CD14-positive monocyte (primary cell): ENCODE data around the gene DSCAML1. TPM values are rescaled to one million over a fixed set of nuclear protein-coding genes. Genes with fewer than 3 reads are reported as not detected.

Source experiments
- DNase-seq, 3 donors: peaks; one replicate each; pipeline ENCODE4 v3.0.0-alpha.2; 2011 to 2022
- H2AFZ ChIP-seq: 2 replicates; pipeline ENCODE4 v1.6.0; 2012; ENCODE audit warnings: mild to moderate bottlenecking, low read depth, low read length, inconsistent platforms; ENCODE audit not compliant: insufficient read depth, poor library complexity, severe bottlenecking
- H3K27ac ChIP-seq, 2 donors: 1 replicate in 1 of 2; 2 replicates in 1 of 2; pipeline ENCODE4 v1.5.1; 2012 to 2013; ENCODE audit warnings: low read length in 2 of 2, control low read depth in 1 of 2, inconsistent platforms in 1 of 2, low read depth in 1 of 2, mild to moderate bottlenecking in 1 of 2
- H3K27me3 ChIP-seq, 2 donors: one replicate each; pipeline versions ENCODE4 v1.6.0 to v1.6.1; 2011 to 2013; ENCODE audit warnings: low read length in 2 of 2; ENCODE audit not compliant: control insufficient read depth in 2 of 2, insufficient read depth in 2 of 2
- H3K36me3 ChIP-seq, 2 donors: replicated peaks in 1 of 2; 1 replicate in 1 of 2; 2 replicates in 1 of 2; pipeline versions ENCODE4 v1.5.1 to v1.6.1; 2012 to 2013; ENCODE audit warnings: low read length in 2 of 2, control low read depth in 1 of 2, inconsistent platforms in 1 of 2, mild to moderate bottlenecking in 1 of 2; ENCODE audit not compliant: insufficient read depth in 2 of 2, control insufficient read depth in 1 of 2
- H3K4me1 ChIP-seq, 2 donors: 1 replicate in 1 of 2; 2 replicates in 1 of 2; pipeline versions ENCODE4 v1.5.1 to v1.6.1; 2012 to 2013; ENCODE audit warnings: low read length in 2 of 2, control low read depth in 1 of 2, inconsistent platforms in 1 of 2, mild to moderate bottlenecking in 1 of 2, moderate library complexity in 1 of 2; ENCODE audit not compliant: insufficient read depth in 2 of 2, control insufficient read depth in 1 of 2
- H3K4me2 ChIP-seq: replicated peaks from 2 replicates; pipeline ENCODE3; 2012; ENCODE audit warnings: low read length, moderate library complexity, mild to moderate bottlenecking; ENCODE audit not compliant: poor library complexity, severe bottlenecking; ENCODE audit errors: extremely low read depth
- H3K4me3 ChIP-seq, 3 experiments: fragments of 200-600 bp in 1 of 3; sonication (generic) in 1 of 3; replicated peaks in 1 of 3; 1 replicate in 2 of 3; 2 replicates in 1 of 3; pipeline ENCODE4 v1.5.1; 2011 to 2013; ENCODE audit warnings: low read length in 3 of 3, mild to moderate bottlenecking in 3 of 3, control low read depth in 2 of 3, low read depth in 2 of 3, inconsistent platforms in 1 of 3, moderate library complexity in 1 of 3
- H3K79me2 ChIP-seq: 2 replicates; pipeline ENCODE4 v1.6.0; 2012; ENCODE audit warnings: mild to moderate bottlenecking, control low read depth, inconsistent platforms, low read length, moderate library complexity; ENCODE audit not compliant: insufficient read depth
- H3K9ac ChIP-seq: 2 replicates; pipeline ENCODE4 v1.6.0; 2017; ENCODE audit warnings: low read length, mild to moderate bottlenecking; ENCODE audit not compliant: insufficient read depth, poor library complexity, severe bottlenecking
- H3K9me3 ChIP-seq, 2 donors: replicated peaks in 1 of 2; 1 replicate in 1 of 2; 2 replicates in 1 of 2; pipeline versions ENCODE4 v1.5.1 to v1.6.1; 2012 to 2013; ENCODE audit warnings: low read length in 2 of 2, control low read depth in 1 of 2; ENCODE audit not compliant: control insufficient read depth in 1 of 2, insufficient read depth in 1 of 2
- H4K20me1 ChIP-seq: 2 replicates; pipeline ENCODE4 v1.6.0; 2012; ENCODE audit warnings: mild to moderate bottlenecking, low read length, control low read depth, moderate library complexity; ENCODE audit not compliant: insufficient read depth
- H3K27ac Mint-ChIP-seq, 7 donors: one replicate each; pipeline ENCODE4 v1.8.0; 2020; ENCODE audit warnings: mild to moderate bottlenecking in 7 of 7, mixed read lengths in 7 of 7, moderate library complexity in 6 of 7, inconsistent platforms in 2 of 7
- H3K27me3 Mint-ChIP-seq, 3 donors: one replicate each; pipeline ENCODE4 v1.8.0; 2021 to 2022; ENCODE audit warnings: low read depth in 3 of 3, mild to moderate bottlenecking in 3 of 3, mixed read lengths in 3 of 3, moderate library complexity in 3 of 3, inconsistent platforms in 1 of 3
- H3K36me3 Mint-ChIP-seq, 2 donors: one replicate each; pipeline ENCODE4 v1.8.0; 2020; ENCODE audit warnings: mixed read lengths in 2 of 2, inconsistent platforms in 1 of 2, mild to moderate bottlenecking in 1 of 2
- H3K4me1 Mint-ChIP-seq: one replicate; pipeline ENCODE4 v1.8.0; 2020; ENCODE audit warnings: mild to moderate bottlenecking, mixed read lengths
- H3K4me3 Mint-ChIP-seq, 2 donors: one replicate each; pipeline ENCODE4 v1.8.0; 2020; ENCODE audit warnings: mild to moderate bottlenecking in 2 of 2, mixed read lengths in 2 of 2, moderate library complexity in 1 of 2
- H3K9me3 Mint-ChIP-seq, 7 donors: one replicate each; pipeline ENCODE4 v1.8.0; 2020 to 2022; ENCODE audit warnings: mixed read lengths in 7 of 7, mild to moderate bottlenecking in 6 of 7, moderate library complexity in 6 of 7, inconsistent platforms in 2 of 7
- CTCF ChIP-seq: fragments of 200-600 bp; IDR thresholded peaks from one replicate; pipeline ENCODE4 v1.8.0; 2022; ENCODE audit warnings: antibody characterized with exemption, mild to moderate bottlenecking
- WGBS: methylation state at CpG from one replicate; pipeline ENCODE4 v1.1.5; 2013; ENCODE audit warnings: missing lambda C conversion rate; ENCODE audit not compliant: insufficient coverage; 5-methylcytosine and 5-hydroxymethylcytosine counted together
- intact Hi-C, 2 donors: fragments of 100-400 bp; cut with micrococcal nuclease; formaldehyde crosslinking; loops; one replicate each; pipeline versions ENCODE4 v1.15.0 to v1.15.1; 2023
- polyA plus RNA-seq, 3 donors: library from polyadenylated mRNA; depleted of rRNA in 1 of 3; unstranded in 2 of 3; stranded (reverse) in 1 of 3; fragments of 300-500 nt in 2 of 3; fragments of >200 nt in 1 of 3; fragmentation: Illumina TruSeq in 2 of 3; gene quantifications; 1 replicate in 2 of 3; 2 replicates in 1 of 3; pipeline ENCODE4 v1.2.3, GENCODE V29; 2012 to 2021

The DSCAML1 gene
- polyA plus RNA-seq, 3 donors = not detected

DNA sequence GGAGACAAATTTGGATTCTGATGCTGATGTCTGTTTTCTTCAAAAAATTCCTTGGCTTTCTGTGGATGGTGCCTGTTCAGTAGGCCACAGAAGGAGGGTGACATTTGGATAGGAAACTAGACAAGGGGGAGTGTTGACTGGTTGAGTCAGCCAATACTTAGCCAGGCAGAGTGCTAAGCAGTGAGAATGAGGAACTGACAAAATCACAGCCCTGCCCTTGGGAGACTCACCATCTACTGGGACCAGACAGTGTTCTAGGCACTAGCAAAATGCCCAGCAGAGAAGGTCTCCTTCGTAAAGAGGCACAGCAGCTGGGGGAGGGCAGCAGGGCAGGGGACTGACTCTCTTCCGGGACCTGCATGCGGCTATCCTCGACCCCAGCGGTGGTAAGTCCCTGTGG is 190.2 kb downstream of the DSCAML1 start:
- no peak overlapping the region for H3K4me3 Mint-ChIP-seq
- no peak for TF ChIP-seq CTCF
- Histone ChIP-seq H3K27ac (no peak overlapping the region), H3K36me3 (no peaks in the 10 kb centered on the region), H3K9me3 (no peaks in the 10 kb centered on the region), H3K79me2 (no peaks in the 10 kb centered on the region), H3K27me3 (no peaks in the 10 kb centered on the region), H2AFZ (no peak overlapping the region), H3K9ac (no peak overlapping the region), H3K4me1 (no peaks in the 10 kb centered on the region), H3K4me2 (no peak overlapping the region), H4K20me1 (no peaks in the 10 kb centered on the region), H3K4me3 (no peak overlapping the region)
- no peak overlapping the region for H3K27ac Mint-ChIP-seq
- H3K4me1 Mint-ChIP-seq = no peaks in the 10 kb centered on the region
- no peaks in the 10 kb centered on the region for H3K9me3 Mint-ChIP-seq
- no peak for DNase-seq
- 90% methylated on average over 5 of the region's 5 CpGs for WGBS
- intact Hi-C loops = no loop called here
- H3K36me3 Mint-ChIP-seq = no peaks in the 10 kb centered on the region
- H3K27me3 Mint-ChIP-seq = peaks cover under 1 to 23% (median 13%) of the 10 kb centered on the region in 3 donors

GRCh38 chr11:117606211-117606610 is 190.8 kb downstream of the DSCAML1 start:
- Histone ChIP-seq H2AFZ (no peak overlapping the region), H4K20me1 (no peaks in the 10 kb centered on the region), H3K9ac (no peak overlapping the region), H3K4me3 (no peak overlapping the region), H3K27me3 (no peaks in the 10 kb centered on the region), H3K27ac (no peak overlapping the region), H3K9me3 (no peaks in the 10 kb centered on the region), H3K79me2 (no peaks in the 10 kb centered on the region), H3K4me2 (no peak overlapping the region), H3K4me1 (no peaks in the 10 kb centered on the region), H3K36me3 (no peaks in the 10 kb centered on the region)
- Mint-ChIP-seq H3K27ac (no peak overlapping the region), H3K4me3 (no peak overlapping the region), H3K4me1 (no peaks in the 10 kb centered on the region), H3K36me3 (no peaks in the 10 kb centered on the region), H3K27me3 (peaks cover 2 to 20% (median 13%) of the 10 kb centered on the region in 3 donors), H3K9me3 (no peaks in the 10 kb centered on the region)
- intact Hi-C loops = no loop called here
- no CpG with 5 or more reads among the region's 5 CpGs for WGBS
- no peak for DNase-seq
- TF ChIP-seq CTCF = no peak
